PC-3 (cell line): ENCODE results near the gene DGCR6L. TPM values are rescaled to one million over a fixed set of nuclear protein-coding genes. Genes with fewer than 3 reads are reported as not detected.
"Not testable (repeated sequence)": the region's sequence is repeated elsewhere in the genome, so short reads cannot be mapped to it uniquely, and the experiment has no call there.

Experiments used
- ATAC-seq: fragments of 200-7000 bp; cut with Tn5 transposase; 2 replicates; pipeline ENCODE4 v1.9.1; 2020; ENCODE audit warnings: mild to moderate bottlenecking, moderate library complexity
- BruUV-seq: library from RNA; stranded (reverse); fragments of 400-500 nt; replicated peaks from 2 replicates; lab custom pipeline; 2021; lab: Mats Ljungman, UMichigan
- CTCF ChIA-PET: fragments of 300-600 bp; sonication (Branson Sonifier 250); formaldehyde crosslinking; loops from one replicate; lab custom pipeline; 2022; ENCODE audit warnings: antibody characterized with exemption; lab: Charles Lee
- POLR2A ChIA-PET: fragments of 300-600 bp; sonication (Branson Sonifier 250); formaldehyde crosslinking; loops from one replicate; lab custom pipeline; 2022; ENCODE audit warnings: antibody characterized with exemption; ENCODE audit not compliant: unreplicated experiment; lab: Charles Lee
- DNase-seq: peaks from one replicate; pipeline ENCODE4 v3.0.0-alpha.2; 2015
- H2AFZ ChIP-seq: fragments of 300-600 bp; sonication (generic); 2 replicates; pipeline ENCODE4 v1.6.0; 2016; ENCODE audit warnings: antibody characterized with exemption, low read length
- H3F3A ChIP-seq: fragments of 300-600 bp; sonication (generic); one replicate; pipeline ENCODE4 v1.6.0; 2017; ENCODE audit warnings: antibody characterized with exemption, low read length, control low read depth, mild to moderate bottlenecking; ENCODE audit not compliant: unreplicated experiment
- H3K27ac ChIP-seq: fragments of 300-600 bp; sonication (generic); 2 replicates; pipeline ENCODE4 v1.5.1; 2016; ENCODE audit warnings: mild to moderate bottlenecking, low read length
- H3K27me3 ChIP-seq: fragments of 300-600 bp; sonication (generic); 2 replicates; pipeline ENCODE4 v1.6.1; 2016; ENCODE audit warnings: low read length, mixed read lengths
- H3K36me3 ChIP-seq: fragments of 300-600 bp; sonication (generic); 2 replicates; pipeline ENCODE4 v1.6.1; 2016; ENCODE audit warnings: low read depth, mixed run types, low read length, mixed read lengths
- H3K4me1 ChIP-seq: fragments of 300-600 bp; sonication (generic); 2 replicates; pipeline ENCODE4 v1.5.1; 2016; ENCODE audit warnings: low read length; ENCODE audit not compliant: insufficient read depth
- H3K4me2 ChIP-seq: fragments of 300-600 bp; sonication (generic); 2 replicates; pipeline ENCODE4 v1.6.0; 2016; ENCODE audit warnings: low read length
- H3K4me3 ChIP-seq: fragments of 300-600 bp; sonication (generic); 2 replicates; pipeline ENCODE4 v1.5.1; 2016; ENCODE audit warnings: mild to moderate bottlenecking, low read length, mixed read lengths
- H3K79me2 ChIP-seq: fragments of 300-600 bp; sonication (generic); 2 replicates; pipeline ENCODE4 v1.6.1; 2017; ENCODE audit warnings: low read length, mixed read lengths
- H3K9ac ChIP-seq: fragments of 300-600 bp; sonication (generic); 2 replicates; pipeline ENCODE4 v1.6.0; 2016; ENCODE audit warnings: mild to moderate bottlenecking, low read length
- H3K9me2 ChIP-seq: fragments of 300-600 bp; sonication (generic); replicated peaks from 2 replicates; pipeline ENCODE4 v1.6.1; 2016; ENCODE audit warnings: mixed run types, low read length, mixed read lengths
- H3K9me3 ChIP-seq: fragments of 300-600 bp; sonication (generic); 2 replicates; pipeline ENCODE4 v1.6.1; 2016; ENCODE audit warnings: low read length, mixed read lengths
- H4K20me1 ChIP-seq: fragments of 300-600 bp; sonication (generic); 2 replicates; pipeline ENCODE4 v1.6.1; 2016; ENCODE audit warnings: low read length, mixed read lengths
- intact Hi-C: fragments of 100-400 bp; cut with micrococcal nuclease; formaldehyde crosslinking; loops from 2 replicates; pipeline ENCODE4 v1.9.0; 2023
- total RNA-seq: library from RNA; depleted of rRNA; stranded (reverse); fragments of >200 nt; gene quantifications from 2 replicates; pipeline ENCODE4 v1.2.3, GENCODE V29; 2014

DGCR6L gene
- total RNA-seq, 1 experiment from 2014 or later: 78.1 TPM

DNA sequence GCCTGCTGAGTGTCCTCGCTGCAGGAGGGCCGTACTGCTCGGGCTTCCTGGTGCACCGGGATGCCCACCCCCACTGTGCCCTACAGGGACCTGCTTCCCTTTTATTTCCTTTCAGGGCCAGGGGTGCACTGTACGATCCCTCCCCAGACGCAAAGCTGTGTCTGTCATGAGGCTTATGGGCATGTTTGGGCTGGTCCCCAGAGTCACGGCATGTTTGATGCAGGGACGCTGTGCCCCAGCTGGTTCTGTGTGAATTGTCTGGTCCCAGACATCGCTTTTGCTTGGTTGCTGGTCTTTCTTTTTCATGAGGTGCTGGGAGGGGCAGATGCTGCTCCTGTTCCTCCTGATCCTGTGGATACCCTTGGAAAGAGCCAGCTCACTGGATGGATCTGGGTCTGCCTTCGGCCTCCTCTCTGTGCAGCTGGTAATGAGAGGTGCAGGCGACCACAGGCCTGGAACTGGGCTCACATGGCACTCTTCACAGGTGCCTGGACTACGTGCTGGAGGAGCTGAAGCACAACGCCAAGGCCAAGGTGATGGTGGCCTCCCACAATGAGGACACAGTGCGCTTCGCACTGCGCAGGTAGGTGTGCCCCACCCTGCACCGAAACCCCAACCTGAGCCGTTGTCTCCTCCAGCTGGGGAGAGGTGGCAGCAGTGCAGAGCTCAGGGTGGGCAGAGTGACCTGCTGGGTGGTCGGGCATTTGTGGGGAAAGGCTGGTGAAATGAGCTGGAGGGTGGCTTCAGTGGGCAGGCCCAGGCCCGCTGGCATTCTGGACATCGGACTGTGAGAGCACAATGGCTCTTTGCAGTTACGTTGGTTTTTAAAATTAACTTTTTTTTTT is 10.8 kb downstream of the DGCR6L start:
- H3K36me3 ChIP-seq, intact Hi-C loops, H3K4me3 ChIP-seq, H3K79me2 ChIP-seq, DNase-seq, H2AFZ ChIP-seq, H3K4me1 ChIP-seq, H3K9ac ChIP-seq, H3K27me3 ChIP-seq, H3K27ac ChIP-seq, ATAC-seq, H3F3A ChIP-seq, BruUV-seq, POLR2A ChIA-PET, H3K9me3 ChIP-seq, H4K20me1 ChIP-seq, H3K4me2 ChIP-seq, H3K9me2 ChIP-seq, CTCF ChIA-PET: not testable (repeated sequence)

DNA sequence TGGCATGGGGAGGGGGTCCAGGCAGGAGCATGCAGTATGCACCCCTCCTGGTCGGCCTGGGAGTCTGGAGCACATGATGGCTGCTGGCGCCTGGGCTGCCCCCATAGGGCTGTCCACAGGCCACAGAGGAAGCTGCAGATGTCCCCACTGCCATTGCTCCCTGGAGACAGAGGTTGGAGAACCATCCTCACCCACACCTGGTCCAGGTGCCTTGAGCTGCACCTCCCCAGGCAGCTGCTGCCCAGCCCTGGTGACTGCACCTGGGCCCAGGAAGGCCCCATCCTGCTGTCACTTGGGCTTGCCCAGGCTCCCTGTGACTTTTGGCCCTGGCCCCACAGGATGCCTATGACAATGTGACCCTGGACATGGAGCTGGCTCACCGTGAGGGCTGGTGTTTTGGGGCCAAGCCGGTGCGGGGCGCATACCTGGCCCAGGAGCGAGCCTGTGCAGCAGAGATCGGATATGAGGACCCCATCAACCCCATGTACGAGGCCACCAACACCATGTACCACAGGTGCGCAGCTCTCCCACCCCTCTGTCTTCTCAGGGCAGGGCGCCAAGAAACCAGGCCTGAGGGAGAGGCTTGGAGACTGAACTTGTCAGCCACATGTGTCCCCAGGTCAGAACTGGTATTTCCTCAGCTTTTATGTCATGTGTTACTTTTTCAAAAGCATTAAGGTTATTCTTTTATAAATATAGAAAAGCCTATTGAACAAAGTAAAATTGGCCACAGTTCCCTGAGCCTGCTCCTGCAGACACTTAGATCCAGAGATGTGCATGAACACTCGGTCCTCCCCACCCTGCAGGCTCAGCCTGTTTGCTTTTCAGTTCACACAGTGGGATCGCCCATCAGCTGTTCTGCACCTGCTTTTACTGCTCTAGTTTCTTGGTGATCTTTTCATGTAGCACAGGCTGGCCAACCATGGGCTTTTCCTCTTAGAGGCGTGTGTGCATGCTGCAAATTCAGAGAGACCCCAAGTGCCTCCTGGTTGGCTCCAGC is 12.1 kb downstream of the DGCR6L start:
- CTCF ChIA-PET: not testable (repeated sequence)

DNA sequence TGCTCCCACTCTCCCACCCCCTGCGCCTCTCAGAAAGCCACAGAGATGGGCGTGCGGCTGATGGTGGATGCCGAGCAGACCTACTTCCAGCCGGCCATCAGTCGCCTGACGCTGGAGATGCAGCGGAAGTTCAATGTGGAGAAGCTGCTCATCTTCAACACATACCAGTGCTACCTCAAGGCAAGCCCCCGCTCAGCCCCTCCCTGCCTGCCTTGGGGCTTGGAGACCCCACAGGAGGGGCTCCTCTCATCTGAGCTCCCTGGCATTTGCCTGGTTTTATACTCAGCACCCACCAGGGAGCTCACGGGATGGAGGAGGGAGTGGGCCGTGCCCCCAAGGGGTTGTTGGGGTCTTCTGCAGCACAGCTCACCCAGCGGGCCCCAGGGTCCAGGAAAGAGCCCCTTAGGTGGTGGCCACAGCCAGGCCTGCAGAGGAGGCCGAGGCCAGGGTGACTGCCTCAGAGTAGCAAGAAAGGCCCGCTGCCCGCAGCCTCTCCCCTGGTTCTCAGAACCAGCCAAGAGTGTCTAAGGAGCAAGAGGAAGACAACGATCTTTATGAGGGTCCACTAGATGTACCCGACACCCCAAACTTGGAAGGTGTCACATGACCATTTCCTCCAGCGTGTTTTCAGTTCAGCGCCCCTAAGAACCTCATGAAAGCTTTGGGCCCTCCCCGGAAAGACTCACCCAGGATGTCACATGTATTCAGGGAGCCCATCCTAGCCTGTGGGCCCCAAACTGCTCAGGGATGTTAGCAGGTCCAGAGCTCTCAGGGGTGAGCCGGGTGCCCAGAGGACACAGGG is 13.0 kb downstream of the DGCR6L start:
- H3K4me2 ChIP-seq, H3K9me2 ChIP-seq, H3K9me3 ChIP-seq, ATAC-seq, CTCF ChIA-PET, H3K27me3 ChIP-seq, H3K27ac ChIP-seq, H3K4me1 ChIP-seq, H3K9ac ChIP-seq, BruUV-seq, H3K79me2 ChIP-seq, POLR2A ChIA-PET, H2AFZ ChIP-seq, H3K36me3 ChIP-seq, H3K4me3 ChIP-seq, H4K20me1 ChIP-seq, DNase-seq, H3F3A ChIP-seq, intact Hi-C loops: not testable (repeated sequence)

More for the DNA sequence above, 12.1 kb downstream of the DGCR6L start:
- H3K9me3 ChIP-seq, DNase-seq, POLR2A ChIA-PET, intact Hi-C loops, H2AFZ ChIP-seq, H3K79me2 ChIP-seq, BruUV-seq, ATAC-seq, H4K20me1 ChIP-seq, H3K36me3 ChIP-seq, H3F3A ChIP-seq, H3K9ac ChIP-seq, H3K4me1 ChIP-seq, H3K27ac ChIP-seq, H3K4me2 ChIP-seq, H3K9me2 ChIP-seq, H3K4me3 ChIP-seq, H3K27me3 ChIP-seq: not testable (repeated sequence)
